ENCODE measurements around the gene CERS4.

DNA sequence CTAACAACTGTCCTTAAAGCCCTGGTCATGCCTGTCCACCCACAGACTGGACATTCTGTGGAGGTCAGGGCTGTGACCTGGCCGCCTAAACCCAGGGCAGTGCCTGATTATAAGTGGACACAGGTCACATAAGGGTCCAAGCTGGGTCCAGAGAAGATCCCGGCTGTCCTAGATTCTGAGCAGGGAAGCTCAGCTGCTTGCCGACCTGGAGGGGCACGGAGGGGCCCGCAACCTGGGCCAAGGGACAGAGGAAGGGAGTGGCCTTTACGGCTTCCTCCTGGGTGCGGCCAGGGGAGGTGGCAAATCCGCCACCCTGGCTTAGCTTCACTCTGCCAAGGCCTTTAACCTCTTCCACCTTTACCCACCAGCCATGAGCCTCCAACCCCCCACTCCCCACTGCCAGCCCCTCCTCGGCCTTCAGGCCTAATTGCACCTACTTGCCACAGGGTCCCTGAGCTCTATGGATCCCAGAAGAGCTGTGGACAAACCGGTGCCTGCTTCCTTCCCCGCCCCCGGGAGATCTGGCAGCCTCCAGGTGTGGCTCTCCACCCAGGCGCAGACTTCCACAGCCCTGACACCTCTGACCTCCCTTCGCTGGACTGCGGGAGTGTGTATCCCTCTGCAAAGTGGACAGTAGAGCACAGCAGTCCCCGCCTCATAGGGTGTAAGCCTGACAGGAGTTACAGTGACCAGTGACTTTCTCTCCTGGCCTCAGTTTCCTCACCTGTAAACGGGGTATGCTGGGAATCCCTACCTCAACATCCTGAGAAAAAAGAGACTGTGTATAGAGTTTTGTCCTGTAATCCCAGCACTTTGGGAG is 97.3 kb downstream of the CERS4 start:
- TF ChIP-seq CTCF (IDR thresholded peaks at IDR 0.05) (no peak), REST (IDR thresholded peaks at IDR 0.05; ENCODE audit: insufficient read depth in 1 of 2, low read depth in 2 of 2, low read length in 1 of 2) (no peak), POLR2AphosphoS5 (IDR thresholded peaks at IDR 0.05; ENCODE audit: low read depth, low read length) (no peak)
